Ishikawa (cell line): ENCODE results near the gene LINC01488.

Experiments
- CEBPB ChIP-seq: IDR thresholded peaks from 2 replicates; pipeline ENCODE4 v1.6.1; 2012
- CREB1 ChIP-seq: IDR thresholded peaks from 2 replicates; pipeline ENCODE4 v1.6.1; 2012; ENCODE audit warnings: low read depth
- EGR1 ChIP-seq: IDR thresholded peaks from 2 replicates; pipeline ENCODE4 v1.6.1; 2012
- EP300 ChIP-seq: IDR thresholded peaks from 2 replicates; pipeline ENCODE4 v1.6.1; 2012; ENCODE audit warnings: borderline replicate concordance
- FOXM1 ChIP-seq: IDR thresholded peaks from 2 replicates; pipeline ENCODE4 v1.6.1; 2012; ENCODE audit warnings: low read depth, borderline replicate concordance
- MAX ChIP-seq: IDR thresholded peaks from 2 replicates; pipeline ENCODE4 v1.6.1; 2012
- NFIC ChIP-seq: IDR thresholded peaks from 2 replicates; pipeline ENCODE4 v1.6.1; 2012
- RAD21 ChIP-seq: IDR thresholded peaks from 2 replicates; pipeline ENCODE4 v1.6.1; 2012; ENCODE audit warnings: low read depth
- REST ChIP-seq: IDR thresholded peaks from 2 replicates; pipeline ENCODE4 v1.6.1; 2012; ENCODE audit warnings: low read depth, mild to moderate bottlenecking
- TAF1 ChIP-seq: IDR thresholded peaks from 2 replicates; pipeline ENCODE4 v1.6.1; 2012; ENCODE audit warnings: low read depth, mild to moderate bottlenecking
- TCF12 ChIP-seq: IDR thresholded peaks from 2 replicates; pipeline ENCODE4 v1.6.1; 2012; ENCODE audit warnings: low read depth
- TEAD4 ChIP-seq: IDR thresholded peaks from 2 replicates; pipeline ENCODE4 v1.6.1; 2012
- USF1 ChIP-seq: IDR thresholded peaks from 2 replicates; pipeline ENCODE4 v1.6.1; 2012
- YY1 ChIP-seq: IDR thresholded peaks from 2 replicates; pipeline ENCODE4 v1.6.1; 2012; ENCODE audit warnings: low read depth
- ZBTB7A ChIP-seq: IDR thresholded peaks from 2 replicates; pipeline ENCODE4 v1.6.1; 2012; ENCODE audit warnings: low read depth

LINC01488 gene

GRCh38 chr11:69520186-69520916 is 38.9 kb downstream of the LINC01488 start:
- no peak for TF ChIP-seq YY1
- no peak for TF ChIP-seq ZBTB7A
- no peak for TF ChIP-seq NFIC
- TF ChIP-seq FOXM1, result no peak
- TF ChIP-seq REST, result no peak
- TF ChIP-seq CEBPB, result no peak
- no peak for TF ChIP-seq EGR1
- TF ChIP-seq CREB1, result no peak
- TF ChIP-seq TEAD4, result no peak
- no peak for TF ChIP-seq EP300

- TF ChIP-seq TAF1 (no peak), CEBPB (no peak), REST (no peak), FOXM1 (no peak), YY1 (no peak), NFIC (no peak), TCF12 (no peak), EGR1 (no peak), TEAD4 (no peak), ZBTB7A (no peak), RAD21 (no peak), MAX (no peak), CREB1 (no peak), USF1 (no peak), EP300 (no peak)
Measured at GRCh38 chr11:69521457-69521856, 40.0 kb downstream of the LINC01488 start.

GRCh38 chr11:69523453-69523852 is 42.0 kb downstream of the LINC01488 start:
- no peak for TF ChIP-seq TAF1
- TF ChIP-seq FOXM1, result no peak
- TF ChIP-seq ZBTB7A, result no peak
- no peak for TF ChIP-seq TEAD4
- TF ChIP-seq EP300, result no peak
- no peak for TF ChIP-seq CREB1
- TF ChIP-seq NFIC, result no peak
- TF ChIP-seq CEBPB, result no peak
- TF ChIP-seq RAD21, result no peak
- no peak for TF ChIP-seq MAX
- no peak for TF ChIP-seq REST

- TF ChIP-seq CEBPB (no peak), NFIC (no peak), MAX (no peak), TCF12 (no peak), USF1 (no peak)
Measured at GRCh38 chr11:69524291-69524882, 42.9 kb downstream of the LINC01488 start.
